HG03342 (cell line): Measurements from ENCODE around the gene ARPC1B.
"Not testable (repeated sequence)": the region's sequence is repeated elsewhere in the genome, so short reads cannot be mapped to it uniquely, and the experiment has no call there.

Experiments used
- ATAC-seq: cut with Tn5 transposase; IDR thresholded peaks from one replicate; pipeline ENCODE4 v1.9.1; 2021; ENCODE audit warnings: mild to moderate bottlenecking, moderate library complexity; ENCODE audit not compliant: unreplicated experiment

ARPC1B gene

GRCh38 chr7:99374111-99375064, at the start of gene ARPC1B:
Gene ARPC1B, plus strand, starts transcription at chr7:99374730. Its CDS starts 10,985 bp downstream, at chr7:99385715.
- ATAC-seq = peak; percentile 53

DNA sequence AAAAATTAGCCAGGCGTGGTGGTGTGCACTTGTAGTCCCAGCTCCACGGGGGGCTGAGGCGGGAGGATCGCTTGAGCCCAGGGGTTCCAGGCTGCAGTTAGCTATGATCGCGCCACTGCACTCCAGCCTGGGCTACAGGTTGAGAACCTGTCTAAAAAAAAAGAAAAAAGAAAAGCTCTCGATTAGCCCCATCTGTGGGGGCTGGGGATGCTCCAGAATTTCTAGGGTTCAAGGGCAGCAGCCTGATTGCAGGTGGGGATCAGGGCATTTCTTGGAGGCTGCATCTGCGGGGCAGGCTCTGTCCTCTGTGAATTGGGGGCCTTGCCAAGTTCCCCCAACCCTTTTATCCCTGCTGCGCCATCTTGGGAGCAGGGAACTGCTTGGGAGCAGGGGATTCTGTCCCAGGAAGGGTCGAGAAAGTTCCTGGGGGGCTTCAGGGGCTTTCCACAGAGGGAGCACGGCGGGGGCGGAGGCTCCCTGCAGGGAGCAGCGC, 49.5 kb upstream of the ARPC1B start:
- ATAC-seq = no peak

GRCh38 chr7:99325592-99326407, 48.7 kb upstream of the ARPC1B start, which contains the start of gene ARPC1A:
Gene ARPC1A, plus strand, starts transcription at chr7:99325898. Its CDS starts 7,456 bp downstream, at chr7:99333354.
- peak; percentile 87 for ATAC-seq

GRCh38 chr7:99326408-99326782, 48.1 kb upstream of the ARPC1B start:
- ATAC-seq = no peak

DNA sequence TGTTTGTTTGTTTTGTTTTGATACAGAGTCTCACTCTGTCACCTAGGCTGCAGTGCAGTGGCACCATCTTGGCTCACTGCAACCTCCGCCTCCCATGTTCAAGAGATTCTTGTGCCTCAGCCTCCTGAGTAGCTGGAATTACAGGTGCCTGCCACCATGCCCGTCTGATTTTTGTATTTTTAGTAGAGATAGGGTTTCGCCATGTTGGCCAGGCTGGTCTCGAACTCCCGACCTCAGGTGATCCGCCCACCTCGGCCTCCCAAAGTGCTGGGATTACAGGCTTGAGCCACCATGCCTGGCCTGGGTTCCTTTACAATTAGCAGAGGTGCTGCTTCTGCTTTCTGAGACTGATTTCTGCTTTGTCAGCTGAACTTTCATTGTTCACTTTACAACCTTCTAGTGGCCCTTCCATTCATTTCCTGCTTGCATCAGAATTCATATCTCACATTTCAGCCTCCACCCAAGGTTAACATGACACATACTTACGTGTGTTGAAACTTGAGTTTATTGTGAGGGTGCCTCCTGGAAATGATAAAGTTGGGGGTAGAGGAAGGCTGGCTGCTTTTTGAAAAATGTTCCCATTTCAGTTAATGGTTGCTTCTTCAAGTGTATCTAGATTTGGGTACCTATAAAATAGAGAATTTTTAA, 44.1 kb upstream of the ARPC1B start:
- not testable (repeated sequence) for ATAC-seq

- no peak for ATAC-seq
These were observed 43.5 kb upstream of the ARPC1B start for GRCh38 chr7:99331002-99331401.

DNA sequence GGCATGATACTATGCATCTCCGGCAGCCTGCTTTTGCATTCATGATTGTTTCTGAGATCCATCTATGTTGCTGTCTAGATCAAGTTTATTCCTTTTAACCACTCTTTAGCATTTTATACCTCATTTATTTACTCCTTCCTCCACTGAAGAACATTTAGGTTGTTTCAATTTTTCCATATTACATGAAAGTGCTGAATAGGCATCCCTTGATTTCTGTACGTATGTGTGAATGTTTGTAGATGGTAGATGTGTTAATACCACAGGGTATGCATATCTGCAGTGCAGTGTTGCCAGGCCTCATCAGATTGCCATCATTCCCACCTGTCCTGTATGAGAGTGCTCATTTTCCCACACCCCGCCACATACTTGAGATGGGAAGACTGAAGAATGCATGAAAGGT, 34.9 kb upstream of the ARPC1B start:
- ATAC-seq = no peak

DNA sequence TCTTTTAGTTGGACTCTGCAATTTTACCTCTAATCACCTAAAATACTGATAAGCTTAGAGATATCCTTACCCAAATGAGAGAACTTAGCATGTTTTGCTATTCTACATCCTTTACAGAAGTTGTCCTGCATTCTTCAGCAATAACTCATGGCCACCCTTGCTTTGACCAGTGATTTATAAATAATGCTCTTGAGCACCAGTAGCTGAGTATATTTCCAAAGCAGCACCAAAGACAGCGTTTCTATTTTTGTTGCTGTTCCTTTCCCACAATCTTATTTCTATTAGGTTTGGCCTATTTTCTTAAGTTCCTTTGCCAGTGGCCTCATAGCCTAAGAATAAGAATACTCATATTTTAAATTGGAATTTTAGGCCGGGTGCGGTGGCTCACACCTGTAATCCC, 33.9 kb upstream of the ARPC1B start:
- ATAC-seq = no peak

DNA sequence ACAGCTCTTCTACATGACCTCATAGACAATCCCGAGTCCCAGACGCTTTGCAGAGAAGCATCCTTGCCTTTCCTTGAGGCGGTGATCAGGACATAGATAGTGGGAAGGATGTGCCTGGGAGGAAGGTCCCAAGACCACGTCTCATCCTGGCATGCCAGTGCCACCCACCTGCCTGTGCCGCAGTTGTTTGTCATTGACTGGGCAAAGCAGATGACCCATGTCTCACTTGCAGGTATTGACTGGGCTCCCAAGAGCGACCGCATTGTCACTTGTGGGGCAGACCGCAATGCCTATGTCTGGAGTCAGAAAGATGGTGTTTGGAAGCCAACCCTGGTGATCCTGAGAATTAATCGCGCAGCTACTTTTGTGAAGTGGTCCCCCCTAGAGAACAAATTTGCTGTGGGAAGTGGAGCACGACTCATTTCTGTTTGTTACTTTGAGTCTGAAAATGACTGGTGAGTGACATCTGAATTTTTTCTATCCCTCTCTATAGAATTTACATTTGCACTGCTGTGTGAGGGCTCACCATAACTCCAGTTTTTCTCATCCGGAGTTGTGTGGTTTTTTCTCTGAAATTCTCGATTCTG, 30.4 kb upstream of the ARPC1B start:
- ATAC-seq = no peak

DNA sequence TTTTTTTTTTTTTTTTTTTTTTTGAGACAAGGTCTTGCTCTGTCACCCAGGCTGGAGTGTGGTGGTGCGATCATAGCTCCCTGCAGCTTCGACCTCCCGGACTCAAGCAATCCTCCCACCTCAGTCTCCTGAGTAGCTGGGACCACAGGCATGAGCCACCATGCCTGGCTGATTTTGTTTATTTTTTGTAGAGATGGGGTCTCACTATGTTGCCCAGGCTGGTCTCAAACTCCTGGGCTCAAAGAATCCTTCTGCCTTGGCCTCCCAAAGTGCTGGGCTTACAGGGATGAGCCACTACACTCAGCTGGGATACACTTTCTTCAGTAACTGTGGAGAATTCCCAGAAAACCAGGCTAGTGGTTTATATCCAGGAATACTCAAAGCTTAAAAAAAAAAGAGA, 23.9 kb upstream of the ARPC1B start:
- not testable (repeated sequence) for ATAC-seq

DNA sequence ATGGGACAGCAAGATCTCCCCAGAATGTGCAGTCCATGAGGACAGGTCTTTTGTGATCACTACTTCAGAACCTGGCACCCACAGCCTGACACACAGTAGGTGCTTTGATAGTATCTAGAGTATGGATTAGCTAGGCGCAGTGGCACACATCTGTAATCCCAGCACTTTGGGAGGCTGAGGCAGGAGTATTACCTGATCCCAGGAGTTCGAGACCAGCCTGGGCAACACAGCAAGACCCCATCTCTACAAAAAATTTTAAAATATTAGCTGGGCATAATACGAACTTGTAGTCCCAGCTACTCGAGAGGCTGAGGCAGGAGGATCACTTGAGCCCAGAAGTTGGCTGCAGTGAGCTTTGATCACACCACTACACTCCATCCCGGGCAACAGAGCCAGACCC, 22.3 kb upstream of the ARPC1B start:
- no peak for ATAC-seq

DNA sequence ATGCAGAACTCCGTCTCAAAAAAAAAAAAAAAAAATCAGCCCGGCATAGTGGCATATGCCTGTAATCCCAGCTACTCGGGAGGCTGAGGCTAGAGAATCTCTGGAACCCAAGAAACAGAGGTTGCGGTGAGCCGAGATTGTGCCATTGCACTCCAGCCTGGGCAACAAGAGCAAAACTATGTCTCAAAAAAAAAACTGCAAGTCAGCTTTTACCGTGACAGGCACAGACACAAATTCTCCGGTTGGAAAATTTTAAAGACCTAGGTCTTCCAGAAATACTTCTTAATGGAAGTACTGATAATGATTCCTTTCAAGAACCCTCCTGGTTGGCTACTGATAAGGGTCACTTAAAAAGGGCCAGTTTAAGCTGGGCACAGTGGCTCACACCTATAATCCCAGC, 19.4 kb upstream of the ARPC1B start:
- ATAC-seq = no peak

DNA sequence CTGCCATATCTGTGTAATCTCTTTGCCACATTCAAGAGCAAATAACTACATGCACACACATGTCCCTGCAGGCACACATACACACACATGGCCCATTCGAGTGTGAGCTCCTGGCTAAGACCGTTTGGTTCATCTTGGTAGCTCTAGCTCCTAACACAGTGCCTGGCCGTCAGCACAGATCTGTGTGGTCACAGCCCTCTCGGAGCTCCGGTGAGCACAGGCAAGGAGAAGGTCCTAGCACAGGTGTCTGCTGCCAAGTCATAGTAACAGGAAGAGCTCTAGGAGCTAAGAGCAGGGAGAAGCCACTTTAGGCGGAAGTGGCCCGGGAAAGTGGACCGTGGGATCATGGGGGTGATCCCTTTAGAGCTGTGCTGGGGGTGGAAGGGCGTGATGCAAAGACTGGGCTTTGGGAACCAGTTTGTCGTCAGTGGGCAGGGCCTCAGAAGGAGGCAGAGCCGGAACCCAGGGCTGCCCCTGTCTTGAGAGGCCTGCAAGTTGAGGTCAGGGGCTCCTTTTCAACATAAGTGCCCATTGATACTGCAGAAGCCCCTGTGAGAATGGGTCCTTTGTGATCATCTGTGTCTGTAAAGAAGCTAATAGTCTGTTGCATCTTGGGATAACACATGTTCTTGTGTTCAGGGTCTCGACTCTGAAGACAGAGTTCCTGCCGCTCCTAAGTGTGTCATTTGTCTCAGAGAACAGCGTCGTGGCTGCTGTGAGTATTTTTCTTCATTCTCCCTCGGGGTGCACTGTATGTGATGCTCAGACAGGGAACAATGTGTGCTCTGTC, 16.6 kb upstream of the ARPC1B start:
- ATAC-seq = no peak

- ATAC-seq = not testable (repeated sequence)
These were observed 16.0 kb upstream of the ARPC1B start for GRCh38 chr7:99358521-99358920.

DNA sequence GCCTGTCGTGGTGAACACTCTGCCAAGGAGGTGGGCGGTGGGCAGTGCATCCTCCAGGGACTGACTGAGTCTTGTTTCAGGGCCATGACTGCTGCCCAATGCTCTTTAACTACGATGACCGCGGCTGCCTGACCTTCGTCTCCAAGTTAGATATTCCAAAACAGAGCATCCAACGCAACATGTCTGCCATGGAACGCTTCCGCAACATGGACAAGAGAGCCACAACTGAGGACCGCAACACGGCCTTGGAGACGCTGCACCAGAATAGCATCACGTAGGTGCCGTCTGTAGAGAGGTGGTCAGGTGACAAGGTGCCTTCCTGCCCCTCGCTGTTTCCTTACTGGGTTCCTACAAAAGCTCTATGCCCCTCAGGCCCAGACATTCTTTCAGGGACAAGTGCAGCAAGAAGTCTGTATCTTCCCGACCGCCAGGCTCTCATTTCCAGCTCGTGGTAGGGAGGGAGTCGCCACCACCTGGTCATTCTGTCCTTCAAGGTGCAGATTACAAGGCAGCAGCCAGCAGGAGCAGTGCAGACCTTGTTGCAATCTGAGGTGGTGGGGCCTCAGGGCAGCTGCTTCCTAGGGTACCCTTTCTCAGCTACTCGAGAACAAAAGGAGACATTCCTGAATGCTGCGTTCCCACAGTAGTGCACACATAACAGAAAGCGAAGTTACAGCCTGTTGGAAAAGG, 14.9 kb upstream of the ARPC1B start:
- ATAC-seq = no peak

DNA sequence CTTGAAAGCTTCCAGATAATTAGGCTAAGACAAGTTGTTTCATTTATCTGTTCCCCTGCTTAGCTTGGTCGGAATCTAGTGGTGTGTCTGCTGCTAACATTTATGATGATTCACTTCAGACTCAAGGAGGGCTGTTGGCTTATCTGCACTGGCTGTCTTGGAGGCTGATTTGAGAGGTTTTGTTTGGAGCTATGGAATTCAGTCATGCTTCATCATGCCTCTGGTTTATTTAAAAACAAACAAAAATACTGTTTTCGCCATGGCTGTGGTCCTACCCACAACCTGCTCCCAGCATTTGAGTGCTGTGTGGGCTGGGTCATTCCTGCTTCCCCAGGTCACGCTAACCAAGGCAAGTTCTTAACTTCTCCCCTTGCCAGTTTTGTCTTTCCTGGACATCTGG, 11.7 kb upstream of the ARPC1B start:
- ATAC-seq = no peak

- no peak for ATAC-seq
These were observed 11.2 kb upstream of the ARPC1B start for GRCh38 chr7:99363286-99363685.

DNA sequence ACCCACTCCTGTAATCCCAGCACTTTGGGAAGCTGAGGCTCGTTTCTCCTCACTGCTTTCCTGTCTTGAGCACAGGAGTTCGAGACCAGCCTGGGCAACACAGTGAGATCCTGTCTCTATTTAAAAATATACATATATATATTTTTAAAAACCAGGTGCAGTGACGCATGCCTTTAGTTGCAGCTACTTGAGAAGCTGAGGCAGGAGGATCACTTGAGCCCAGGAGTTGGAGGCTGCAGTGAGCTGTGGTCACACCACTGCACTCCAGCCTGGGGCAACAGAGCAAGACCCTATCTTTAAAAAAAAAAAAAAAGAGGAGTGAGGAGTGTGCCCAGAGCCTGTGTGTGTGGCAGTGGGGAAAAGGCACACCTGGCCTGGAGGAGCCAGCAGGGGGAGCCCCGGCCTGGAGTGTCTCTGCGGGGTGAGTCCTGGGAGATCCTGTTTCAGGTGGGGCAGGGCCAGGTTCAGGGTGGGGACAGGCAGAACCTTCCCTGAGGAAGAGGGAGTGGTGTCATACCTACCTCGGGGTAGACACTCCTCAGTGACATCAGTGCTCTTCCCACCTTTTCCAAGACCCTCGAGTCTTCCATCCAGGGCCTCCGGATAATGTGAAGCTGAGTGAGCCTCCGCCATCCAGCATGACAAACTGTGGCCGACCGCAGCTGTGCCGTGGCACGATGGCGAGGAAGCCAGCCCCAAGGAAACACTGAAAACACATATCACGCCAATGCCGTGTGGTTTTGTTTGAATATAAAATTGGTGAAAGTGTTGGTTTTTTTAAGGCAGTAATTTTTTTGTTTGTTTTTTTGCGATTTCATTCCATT, 9.0 kb upstream of the ARPC1B start:
- ATAC-seq = no peak
